Measurements from ENCODE around the gene EHF.
"Not testable (repeated sequence)": the region's sequence is repeated elsewhere in the genome, so short reads cannot be mapped to it uniquely, and the experiment has no call there.

The EHF gene

DNA sequence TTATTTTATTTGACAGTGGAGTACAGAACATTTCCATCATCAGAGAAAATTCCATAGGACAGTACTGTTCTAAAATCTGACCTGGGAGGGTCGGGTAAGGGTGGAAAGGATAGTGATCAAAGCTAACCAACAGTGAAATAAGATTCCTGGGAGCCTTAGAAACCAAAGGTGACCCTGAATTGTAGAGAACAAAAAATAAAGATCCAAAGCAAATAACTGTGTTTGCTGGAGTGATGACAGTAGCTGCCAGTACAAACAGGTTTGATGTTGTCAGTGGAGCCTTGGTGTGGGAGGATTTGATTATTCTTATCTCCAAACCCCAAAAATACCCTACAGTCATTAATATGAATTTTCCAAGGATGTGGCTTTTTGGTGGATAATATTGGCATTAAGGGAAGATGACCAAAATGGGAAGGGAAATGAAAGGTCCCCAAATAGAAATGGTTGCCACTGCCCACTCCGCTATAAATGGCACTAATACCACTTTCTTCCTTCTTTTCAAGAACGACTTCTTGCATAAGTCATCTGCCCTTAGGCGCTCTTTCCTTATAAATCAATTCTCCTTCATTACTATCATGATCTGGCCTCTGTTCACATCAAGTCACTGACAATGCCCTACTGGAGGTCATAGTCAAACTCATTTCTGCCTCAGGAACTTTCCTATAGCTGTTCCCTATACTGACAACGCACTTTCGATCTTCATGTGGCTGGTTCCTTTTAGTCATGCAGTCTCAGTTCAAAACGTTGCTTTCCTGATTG lies 44.4 kb downstream of the EHF start:
- no peak for DNase-seq (ENCODE audit: extremely low read depth in 1 of 2, low read depth in 1 of 2)

DNA sequence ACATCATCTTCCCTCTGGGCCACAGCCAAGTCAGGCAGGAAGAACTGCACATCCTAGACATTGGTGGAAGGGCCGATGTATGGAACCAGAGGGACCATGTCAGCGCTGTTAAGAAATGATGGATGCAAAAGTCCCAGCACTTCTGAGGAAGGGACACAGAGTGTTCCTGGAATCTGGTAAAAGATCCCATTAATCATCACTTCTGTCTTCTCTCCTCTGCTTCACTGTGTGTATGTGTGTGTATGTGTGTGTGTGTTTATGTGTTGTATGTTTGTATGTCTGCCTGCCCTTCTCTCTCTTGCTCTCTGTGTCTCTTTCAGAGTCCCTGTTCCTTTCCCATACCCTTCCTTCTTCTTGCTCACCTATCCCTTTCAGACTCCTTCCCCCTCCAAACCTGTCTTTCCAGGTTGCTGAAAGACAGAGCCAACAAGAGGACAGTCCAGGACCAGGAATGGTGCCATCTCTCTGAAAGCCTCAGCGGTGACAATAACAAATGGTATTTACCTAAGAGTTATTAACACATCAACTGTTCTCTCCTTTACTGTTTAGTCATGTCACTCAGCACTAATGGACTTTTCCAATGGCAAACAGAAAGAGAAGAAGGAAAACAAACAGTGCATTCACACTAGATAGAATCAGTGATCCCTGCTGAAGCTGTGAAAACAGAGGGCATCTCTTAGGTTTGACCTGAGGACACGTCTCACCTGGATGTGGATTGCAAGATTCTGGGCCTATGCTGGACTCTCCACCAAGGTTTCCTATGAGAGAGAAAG lies 47.1 kb downstream of the EHF start:
- no peak for DNase-seq (ENCODE audit: extremely low read depth in 1 of 2, low read depth in 1 of 2)

DNA sequence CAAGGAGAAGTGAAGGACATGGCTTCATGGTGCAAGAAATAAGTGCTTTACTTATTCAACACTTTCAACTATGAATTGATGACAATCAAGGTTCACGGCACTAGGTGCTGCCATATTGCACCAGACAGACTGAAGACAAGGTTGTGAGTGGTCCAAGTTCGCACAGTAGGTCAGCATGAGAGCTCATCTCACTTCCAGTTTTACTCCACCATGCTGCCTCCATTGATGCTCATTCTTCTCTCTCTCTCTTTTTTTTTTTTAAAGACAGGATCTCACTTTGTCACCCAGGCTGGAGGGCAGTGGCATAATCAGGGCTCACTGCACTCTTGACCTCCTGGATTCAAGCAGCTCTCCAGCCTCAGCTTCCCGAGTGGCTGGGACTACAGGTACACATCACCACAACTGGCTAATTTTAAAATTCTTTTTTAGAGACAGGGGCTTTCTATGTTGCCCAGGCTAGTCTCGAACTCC lies 47.7 kb downstream of the EHF start:
- DNase-seq (ENCODE audit: extremely low read depth in 1 of 2, low read depth in 1 of 2): no peak

DNA sequence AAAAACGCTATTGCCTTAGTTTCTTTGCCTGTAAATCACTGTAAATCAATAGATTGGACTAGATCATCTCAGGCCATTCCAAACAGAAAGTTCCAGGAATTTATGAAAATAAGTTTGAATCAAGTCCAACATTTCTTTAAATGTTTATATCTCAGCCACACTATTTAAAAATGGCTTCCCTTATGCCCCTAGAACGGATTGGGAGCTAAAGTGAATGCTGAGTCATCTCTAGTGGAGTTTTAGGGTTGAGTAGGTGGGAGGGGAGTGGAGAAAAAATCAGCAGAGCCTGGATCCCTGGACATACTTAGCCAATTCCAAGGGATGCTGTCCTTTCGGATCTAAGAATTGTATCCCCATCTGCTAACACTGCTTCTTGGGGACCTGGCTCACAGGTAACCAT lies 48.6 kb downstream of the EHF start:
- no peak for DNase-seq (ENCODE audit: extremely low read depth in 1 of 2, low read depth in 1 of 2)

DNA sequence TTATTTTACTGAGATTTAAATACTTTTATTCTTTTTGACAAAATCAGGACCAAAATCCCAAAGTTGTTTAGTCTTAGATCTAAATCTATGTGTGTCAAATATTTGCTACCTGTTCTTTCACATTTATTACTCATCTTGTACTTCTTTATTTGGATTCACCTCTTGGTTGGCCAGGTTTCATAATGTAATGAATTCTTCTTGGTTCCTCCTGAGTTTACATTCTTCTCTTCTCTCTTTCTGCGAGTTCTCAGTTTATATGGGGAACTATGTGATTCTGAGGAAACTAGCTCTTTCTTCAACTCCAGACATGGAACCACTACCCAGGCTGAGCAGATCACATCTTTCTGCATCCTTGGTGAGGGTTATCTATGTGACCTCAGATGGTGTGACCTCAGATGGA lies 50.2 kb downstream of the EHF start:
- no peak for DNase-seq (ENCODE audit: extremely low read depth in 1 of 2, low read depth in 1 of 2)

DNA sequence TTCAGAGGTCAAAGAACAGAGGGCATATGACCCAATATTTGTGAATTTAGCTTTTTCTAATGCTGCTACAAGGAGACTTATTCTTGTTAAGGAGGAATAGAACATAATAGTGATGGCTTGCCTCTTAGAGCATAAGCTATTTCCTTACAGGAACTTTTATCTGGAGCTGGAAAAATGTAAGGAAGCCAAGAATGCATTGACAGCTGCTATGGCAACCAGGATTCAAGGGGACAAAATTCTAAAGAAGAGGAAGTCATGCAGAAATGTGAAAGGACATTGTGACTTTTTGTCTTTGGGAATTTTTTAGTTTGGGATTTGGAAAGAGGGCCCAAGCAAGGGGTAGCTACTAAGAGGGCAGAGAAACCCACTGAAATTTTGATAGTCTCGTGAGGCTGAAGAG lies 51.1 kb downstream of the EHF start:
- DNase-seq (ENCODE audit: extremely low read depth in 1 of 2, low read depth in 1 of 2): no peak

DNA sequence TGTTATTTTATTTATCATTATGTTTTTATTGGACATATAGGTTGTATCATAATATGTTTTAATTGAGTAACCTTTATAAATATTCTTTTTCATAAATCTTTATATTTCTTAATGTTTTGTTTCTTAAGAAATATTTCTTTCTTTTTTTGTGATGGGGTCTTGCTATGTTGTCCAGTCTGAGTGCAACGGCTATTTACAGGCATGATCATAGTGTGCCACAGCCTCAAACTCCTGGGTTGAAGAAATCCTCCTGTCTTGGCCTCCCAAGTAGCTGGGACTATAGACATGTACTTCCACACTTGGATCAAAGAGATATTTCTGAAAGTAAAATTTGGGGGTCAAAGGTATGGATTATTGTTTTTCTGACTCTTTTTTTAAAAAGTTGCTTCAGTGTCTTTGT lies 53.1 kb downstream of the EHF start:
- no peak for DNase-seq (ENCODE audit: extremely low read depth in 1 of 2, low read depth in 1 of 2)

DNA sequence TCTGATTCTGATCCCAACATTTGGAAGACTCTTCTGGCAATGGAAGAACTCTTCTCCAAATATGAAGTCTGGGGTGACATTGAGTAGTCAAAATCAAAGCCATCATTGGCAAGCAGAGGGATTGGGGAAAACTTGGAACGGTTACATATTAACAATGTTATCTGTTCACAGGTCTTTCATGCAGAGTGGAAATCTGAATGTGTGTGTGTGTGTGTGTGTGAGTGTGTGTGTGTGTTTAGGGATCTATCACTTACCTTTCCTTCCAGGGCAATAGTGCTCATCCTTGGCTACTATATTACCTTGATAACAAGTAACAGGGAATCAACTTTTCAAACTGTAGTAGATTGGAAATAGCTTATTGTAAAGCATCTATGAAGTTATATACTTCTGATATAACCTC lies 55.3 kb downstream of the EHF start:
- no peak for DNase-seq (ENCODE audit: extremely low read depth in 1 of 2, low read depth in 1 of 2)

DNA sequence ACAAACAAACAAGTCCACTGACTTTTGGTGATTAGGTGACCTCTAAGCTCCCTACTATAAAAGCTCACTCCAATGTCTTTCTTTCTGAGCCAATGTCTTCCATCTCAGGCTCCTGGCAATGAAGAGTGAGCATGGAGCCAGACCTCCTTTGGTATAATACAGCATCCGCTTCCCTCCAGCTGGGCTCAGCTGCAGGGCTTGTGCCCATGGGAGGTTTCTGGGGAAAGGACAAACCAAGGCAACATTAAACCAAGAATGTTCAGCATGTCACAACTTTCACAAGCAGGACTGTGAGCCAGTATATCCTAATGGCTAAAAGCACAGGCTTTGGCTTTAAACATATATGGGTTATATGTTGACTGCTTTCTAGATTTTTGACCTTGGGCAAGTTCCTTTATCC lies 58.8 kb downstream of the EHF start:
- no peak for DNase-seq (ENCODE audit: extremely low read depth in 1 of 2, low read depth in 1 of 2)

DNA sequence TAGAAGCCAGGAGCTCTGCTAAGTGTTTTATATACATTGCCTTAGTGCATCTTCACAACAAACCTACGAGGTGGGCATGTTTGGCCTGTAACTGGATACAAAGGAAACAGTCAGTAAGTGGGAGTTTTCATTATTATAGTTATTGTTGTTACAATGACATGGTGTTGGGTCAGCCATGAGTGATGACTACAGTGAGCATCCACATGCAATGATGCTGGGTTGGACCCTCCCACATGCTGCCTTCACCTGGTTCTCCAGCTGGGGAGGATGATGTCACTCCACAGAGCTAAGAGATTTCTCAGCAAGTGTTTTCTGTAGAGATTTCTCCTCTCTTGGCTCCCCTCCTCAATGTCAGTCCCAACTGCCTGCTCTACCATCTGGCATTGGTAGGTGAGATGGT lies 59.3 kb downstream of the EHF start:
- DNase-seq (ENCODE audit: extremely low read depth in 1 of 2, low read depth in 1 of 2): no peak

DNA sequence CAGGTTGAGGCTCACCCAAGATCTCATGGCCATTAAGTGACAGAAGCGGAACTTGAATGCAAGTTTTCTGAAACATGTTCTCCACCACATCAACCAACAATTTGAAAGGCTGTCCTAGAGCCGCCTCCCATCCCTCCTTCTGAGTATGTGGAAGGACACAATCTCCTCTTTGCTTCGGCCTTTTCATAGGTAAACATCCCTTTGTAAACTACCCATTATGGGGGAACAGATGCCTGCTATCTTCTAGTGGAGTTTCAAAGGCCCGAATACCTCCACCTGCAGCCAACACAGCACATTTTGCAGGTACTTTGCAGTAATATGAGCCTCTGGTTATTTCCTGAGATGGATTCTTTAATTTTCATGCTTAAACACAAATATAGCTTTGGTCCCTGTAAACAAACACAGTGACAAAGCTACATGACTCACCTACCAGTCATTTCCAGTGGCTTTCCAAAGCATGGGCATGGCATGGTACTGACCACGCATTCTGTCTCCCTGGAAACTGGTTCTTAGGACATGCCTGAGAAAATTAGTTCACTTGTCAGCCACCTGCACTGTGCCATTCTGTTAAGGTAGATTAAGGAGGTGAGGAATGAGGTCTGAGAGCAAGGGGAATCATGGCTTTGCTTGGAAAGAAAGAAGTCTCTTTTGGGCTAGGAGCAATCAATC lies 60.2 kb downstream of the EHF start:
- DNase-seq (ENCODE audit: extremely low read depth in 1 of 2, low read depth in 1 of 2): no peak

DNA sequence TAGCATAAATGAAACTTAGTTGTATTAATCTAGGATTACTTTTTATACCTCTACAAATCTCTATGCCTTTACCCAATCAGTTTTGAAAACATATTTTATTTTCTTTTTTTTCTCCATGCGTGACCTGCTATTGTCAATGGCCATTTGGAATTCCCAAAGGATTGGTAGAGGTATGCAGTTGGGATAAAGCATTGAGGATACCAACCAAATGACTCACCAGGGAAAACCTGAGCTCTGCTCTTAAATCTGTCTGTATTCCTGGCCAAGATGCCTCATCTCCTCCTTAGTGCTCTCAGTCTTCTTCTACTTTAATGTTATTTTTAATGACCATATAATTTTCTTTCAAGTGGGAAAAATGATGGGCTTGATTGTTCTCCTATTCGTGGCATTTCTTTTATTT lies 61.9 kb downstream of the EHF start:
- no peak for DNase-seq (ENCODE audit: extremely low read depth in 1 of 2, low read depth in 1 of 2)

DNA sequence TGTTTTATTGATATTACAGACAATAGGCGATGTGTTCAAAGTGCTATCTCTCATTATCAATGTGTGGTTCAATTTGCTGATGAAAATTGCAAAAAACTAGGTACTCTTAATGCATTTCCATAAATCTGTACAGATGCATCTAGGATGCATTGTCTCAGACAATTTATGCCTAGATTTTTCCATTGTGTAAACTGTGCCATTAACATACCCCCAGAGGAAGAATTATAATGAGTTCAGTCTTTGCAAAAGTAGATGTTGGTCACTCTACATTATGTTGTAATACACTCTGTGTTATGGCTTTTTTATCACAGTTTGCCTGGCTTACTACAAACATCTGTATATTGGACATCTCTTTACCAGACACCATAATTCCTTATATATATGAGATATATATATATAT lies 62.5 kb downstream of the EHF start:
- DNase-seq (ENCODE audit: extremely low read depth in 1 of 2, low read depth in 1 of 2): no peak

DNA sequence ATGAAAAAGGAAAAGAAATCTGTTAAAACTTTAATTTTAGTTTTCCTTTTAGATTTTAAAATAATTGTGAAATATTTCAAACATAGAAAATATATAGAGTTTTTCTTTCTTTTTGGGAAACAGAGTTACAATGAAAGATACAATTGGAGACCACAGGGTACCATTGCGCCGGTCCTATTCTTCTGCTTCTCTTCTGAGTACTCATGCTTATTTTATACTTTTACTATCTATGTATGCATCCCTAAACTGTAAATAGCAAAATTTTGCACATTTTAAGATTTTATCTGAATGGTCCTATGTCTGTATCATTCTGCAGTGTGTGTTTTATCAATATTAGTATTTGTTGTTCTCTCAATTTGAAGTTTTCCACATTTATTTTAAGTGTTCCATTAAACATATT lies 65.0 kb downstream of the EHF start:
- DNase-seq (ENCODE audit: extremely low read depth in 1 of 2, low read depth in 1 of 2): no peak

DNA sequence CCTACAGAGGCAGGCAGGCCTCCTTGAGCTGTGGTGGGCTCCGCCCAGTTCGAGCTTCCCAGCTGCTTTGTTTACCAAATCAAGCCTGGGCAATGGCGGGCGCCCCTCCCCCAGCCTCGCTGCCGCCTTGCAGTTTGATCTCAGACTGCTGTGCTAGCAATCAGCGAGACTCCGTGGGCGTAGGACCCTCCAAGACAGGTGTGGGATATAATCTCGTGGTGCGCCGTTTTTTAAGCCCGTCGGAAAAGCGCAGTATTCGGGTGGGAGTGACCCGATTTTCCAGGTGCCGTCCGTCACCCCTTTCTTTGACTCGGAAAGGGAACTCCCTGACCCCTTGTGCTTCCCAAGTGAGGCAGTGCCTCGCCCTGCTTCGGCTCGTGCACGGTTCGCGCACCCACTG lies 71.4 kb downstream of the EHF start:
- DNase-seq (ENCODE audit: extremely low read depth in 1 of 2, low read depth in 1 of 2): not testable (repeated sequence)

DNA sequence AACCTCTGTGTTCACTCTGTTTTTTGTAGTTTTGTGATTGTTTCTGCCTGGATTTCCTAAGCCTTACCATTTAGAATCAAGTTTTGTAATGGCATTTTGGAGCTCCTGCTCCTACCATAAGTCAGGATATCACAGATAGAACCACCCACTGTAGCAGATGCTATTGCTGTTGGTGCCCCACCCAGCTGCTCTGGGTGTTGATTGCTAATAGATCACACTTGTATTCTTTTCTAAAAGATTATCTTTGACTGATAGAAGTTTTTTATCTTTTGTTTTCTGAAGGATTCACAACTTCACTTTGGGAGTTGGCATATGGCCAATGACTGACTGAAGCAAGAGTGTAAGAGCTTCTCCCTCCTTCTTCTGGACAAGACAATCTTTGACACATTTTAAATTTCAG lies 76.0 kb downstream of the EHF start:
- no peak for DNase-seq (ENCODE audit: extremely low read depth in 1 of 2, low read depth in 1 of 2)

DNA sequence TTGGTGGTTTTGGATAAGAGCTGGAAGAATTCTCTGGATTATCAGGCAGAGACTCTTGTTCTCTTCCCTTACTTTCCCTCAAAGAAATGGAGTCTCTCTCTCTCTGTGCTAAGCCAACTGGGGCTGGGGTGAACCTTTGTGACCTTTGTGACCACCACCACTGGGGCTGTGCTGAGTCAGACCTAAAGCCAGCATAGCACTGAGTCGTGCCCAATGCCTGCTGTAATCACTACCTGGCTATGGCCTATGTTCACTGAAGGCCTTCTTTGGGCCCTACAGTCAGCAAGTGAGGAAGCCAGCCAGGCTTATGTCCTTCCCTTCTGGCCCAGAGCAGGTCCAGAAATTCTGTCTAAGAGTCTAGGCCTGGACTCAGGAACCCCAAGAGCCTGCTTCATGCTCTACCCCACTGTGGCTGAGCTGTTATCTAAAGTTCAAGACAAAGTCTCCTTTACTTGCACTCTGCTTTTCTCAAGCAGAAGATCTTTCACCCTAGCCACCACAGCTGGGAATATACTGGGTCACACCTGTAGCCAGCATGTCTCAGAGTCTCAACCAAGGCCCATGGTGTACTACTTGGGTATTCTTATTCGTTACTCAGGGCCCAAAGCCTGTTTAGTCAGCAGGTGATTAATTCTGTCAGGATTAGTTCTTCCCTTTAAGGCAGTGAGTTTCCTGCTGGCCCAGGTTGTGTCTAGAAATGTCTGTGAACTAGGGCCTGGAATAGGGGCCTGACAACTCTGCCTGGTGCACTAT lies 86.0 kb downstream of the EHF start:
- no peak for DNase-seq (ENCODE audit: extremely low read depth in 1 of 2, low read depth in 1 of 2)

DNA sequence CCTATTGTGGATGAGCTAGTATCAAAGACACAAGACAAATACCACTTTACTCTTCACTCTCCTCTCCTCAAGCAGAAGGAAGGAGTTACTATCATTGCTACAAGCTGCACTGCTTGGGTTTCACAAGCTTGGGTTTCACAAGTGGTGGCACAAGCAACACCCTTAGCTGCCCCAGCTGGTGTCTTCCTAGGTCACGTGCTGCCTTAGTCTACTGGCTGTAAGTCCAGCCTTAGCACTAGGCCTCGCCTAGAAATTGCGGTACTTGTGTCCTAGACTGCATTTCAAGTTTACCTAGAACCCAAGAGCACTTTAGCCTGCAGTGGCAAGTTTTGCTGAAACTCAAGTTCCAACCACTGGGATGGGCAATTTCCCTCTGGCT lies 86.6 kb downstream of the EHF start:
- no peak for DNase-seq (ENCODE audit: extremely low read depth in 1 of 2, low read depth in 1 of 2)

Measured in stimulated activated CD8-positive, alpha-beta memory T cell treated with anti-CD3 and anti-CD28 coated beads, Interleukin-7, amount 100 ng/mL, for 48 hours (primary cell).